Measurements from ENCODE around the gene RNU6-7. TPM values are rescaled to one million over a fixed set of nuclear protein-coding genes. Genes with fewer than 3 reads are reported as not detected.
A peak's percentile ranks its signal among the peaks of the same experiment; 100 is the strongest.

Gene RNU6-7
- total RNA-seq, 1 donor from 2014 or later = not detected

DNA sequence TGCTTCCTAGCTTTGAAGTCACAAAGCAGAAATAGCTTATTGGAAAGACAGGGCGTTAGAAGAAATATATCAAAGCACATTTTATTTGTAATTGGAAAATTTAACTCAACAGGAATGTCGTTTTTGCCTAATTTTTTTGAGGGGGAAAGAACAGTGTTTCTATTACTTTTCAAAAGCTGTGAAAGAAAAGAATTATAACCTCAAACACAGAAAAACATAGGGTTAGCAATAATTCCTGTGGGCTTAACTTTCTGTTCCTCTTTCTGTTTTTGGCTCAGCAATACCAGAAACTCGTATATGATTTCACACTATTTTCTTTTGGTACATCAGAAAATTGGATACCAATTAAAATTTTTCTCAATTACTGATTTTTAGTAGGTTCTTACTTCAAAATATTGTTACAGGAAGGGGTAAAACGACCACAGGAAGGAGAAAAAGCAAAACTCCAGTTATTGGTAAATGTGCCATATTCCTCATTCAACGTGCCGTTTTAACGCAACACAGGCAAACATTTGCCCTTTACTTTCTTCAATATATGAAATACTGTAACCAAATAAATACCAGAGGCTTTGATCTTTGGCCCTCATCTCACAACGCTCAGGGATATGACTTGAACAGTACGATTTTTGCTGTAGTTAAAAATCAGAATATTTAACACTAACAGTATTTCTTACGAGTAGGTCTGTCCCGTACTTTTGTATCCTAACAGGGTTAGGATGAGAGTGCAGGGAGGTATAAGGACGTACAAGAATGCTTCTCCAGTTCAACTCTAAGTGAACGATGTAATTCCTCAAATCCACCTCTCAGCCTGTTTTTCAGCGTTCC is 1.3 kb upstream of the RNU6-7 start:
- no peak for DNase-seq
- peaks cover 12% of the 10 kb centered on the region for H3K27me3 Mint-ChIP-seq (ENCODE audit: unreplicated experiment)
- H3K27ac Mint-ChIP-seq (ENCODE audit: unreplicated experiment) = no peak overlapping the region
- H3K9me3 Mint-ChIP-seq (ENCODE audit: unreplicated experiment) = peaks cover 20% of the 10 kb centered on the region
- H3K4me1 Mint-ChIP-seq (ENCODE audit: low read depth, unreplicated experiment) = peaks cover 4% of the 10 kb centered on the region
- peak overlapping the region; percentile 98 for H3K4me3 Mint-ChIP-seq (ENCODE audit: unreplicated experiment)
- TF ChIP-seq, protein P1, sequence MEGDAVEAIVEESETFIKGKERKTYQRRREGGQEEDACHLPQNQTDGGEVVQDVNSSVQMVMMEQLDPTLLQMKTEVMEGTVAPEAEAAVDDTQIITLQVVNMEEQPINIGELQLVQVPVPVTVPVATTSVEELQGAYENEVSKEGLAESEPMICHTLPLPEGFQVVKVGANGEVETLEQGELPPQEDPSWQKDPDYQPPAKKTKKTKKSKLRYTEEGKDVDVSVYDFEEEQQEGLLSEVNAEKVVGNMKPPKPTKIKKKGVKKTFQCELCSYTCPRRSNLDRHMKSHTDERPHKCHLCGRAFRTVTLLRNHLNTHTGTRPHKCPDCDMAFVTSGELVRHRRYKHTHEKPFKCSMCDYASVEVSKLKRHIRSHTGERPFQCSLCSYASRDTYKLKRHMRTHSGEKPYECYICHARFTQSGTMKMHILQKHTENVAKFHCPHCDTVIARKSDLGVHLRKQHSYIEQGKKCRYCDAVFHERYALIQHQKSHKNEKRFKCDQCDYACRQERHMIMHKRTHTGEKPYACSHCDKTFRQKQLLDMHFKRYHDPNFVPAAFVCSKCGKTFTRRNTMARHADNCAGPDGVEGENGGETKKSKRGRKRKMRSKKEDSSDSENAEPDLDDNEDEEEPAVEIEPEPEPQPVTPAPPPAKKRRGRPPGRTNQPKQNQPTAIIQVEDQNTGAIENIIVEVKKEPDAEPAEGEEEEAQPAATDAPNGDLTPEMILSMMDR (IDR thresholded peaks at IDR 0.05; ENCODE audit: partially characterized antibody, unreplicated experiment) = no peak
- H3K36me3 Mint-ChIP-seq (ENCODE audit: unreplicated experiment) = no peaks in the 10 kb centered on the region

DNA sequence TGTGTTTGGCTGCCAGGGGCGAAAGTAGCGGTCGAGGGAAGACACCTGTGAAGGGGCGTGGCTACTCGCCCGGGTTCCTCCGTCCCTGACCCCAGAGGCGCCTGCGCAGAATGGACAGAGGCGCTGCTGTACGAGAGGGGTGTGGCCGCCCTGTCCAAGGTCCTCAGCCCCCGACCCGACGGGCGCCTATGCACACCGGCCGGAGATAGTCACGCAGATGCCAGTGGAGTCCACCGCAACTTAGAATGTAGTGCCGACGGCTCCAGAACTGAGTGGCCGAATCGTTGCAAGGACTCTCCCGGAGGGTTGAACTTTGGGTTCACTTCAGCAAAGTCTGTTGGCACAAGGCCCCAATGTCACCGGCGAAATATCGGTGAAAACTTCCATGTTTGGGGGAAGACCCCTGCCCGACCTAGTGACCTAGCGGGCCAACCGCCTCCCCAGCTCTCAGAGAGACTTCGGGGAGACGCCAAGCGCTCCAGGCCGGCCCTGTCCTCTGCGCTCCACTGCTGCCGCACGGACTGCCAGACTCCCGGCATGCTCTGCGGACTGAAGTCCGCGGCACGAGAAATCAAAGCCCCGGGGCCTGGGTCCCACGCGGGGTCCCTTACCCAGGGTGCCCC is 541 bp upstream of the RNU6-7 start:
- TF ChIP-seq, protein P1 (IDR thresholded peaks at IDR 0.05; ENCODE audit: partially characterized antibody, unreplicated experiment) = no peak
- H3K9me3 Mint-ChIP-seq (ENCODE audit: unreplicated experiment) = peaks cover 20% of the 10 kb centered on the region
- peak overlapping the region; percentile 99 for H3K27ac Mint-ChIP-seq (ENCODE audit: unreplicated experiment)
- peak overlapping the region; percentile 98 for H3K4me3 Mint-ChIP-seq (ENCODE audit: unreplicated experiment)
- peak; percentile 87 for DNase-seq
- peaks cover 12% of the 10 kb centered on the region for H3K27me3 Mint-ChIP-seq (ENCODE audit: unreplicated experiment)
- H3K36me3 Mint-ChIP-seq (ENCODE audit: unreplicated experiment) = no peaks in the 10 kb centered on the region
- H3K4me1 Mint-ChIP-seq (ENCODE audit: low read depth, unreplicated experiment) = peaks cover 4% of the 10 kb centered on the region

DNA sequence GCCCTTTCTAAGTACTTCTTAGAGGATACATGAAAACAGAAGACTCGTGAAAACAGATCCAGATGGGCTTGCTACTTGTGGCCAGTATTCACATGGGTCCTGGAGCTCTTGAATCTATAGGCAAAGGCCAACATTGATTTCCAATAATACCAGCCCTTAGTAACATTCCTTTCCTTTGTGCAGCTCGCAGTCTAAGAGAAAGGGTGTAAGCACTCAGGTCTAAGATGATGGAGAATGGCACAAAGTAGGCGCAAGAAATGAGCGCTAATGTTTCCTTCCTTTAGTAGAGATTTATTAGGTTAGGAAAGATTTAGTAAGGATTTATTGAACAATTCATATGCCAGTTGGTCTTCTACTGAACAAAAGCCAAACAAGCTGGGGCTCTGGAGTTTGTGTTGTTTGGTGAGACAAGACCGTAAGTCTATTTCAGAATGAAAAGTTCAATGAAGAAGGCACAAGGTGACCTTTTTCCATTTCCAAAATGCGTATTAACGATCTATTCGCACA is 699 bp downstream of the RNU6-7 start:
- peaks cover 11% of the 10 kb centered on the region for H3K27me3 Mint-ChIP-seq (ENCODE audit: unreplicated experiment)
- no peaks in the 10 kb centered on the region for H3K36me3 Mint-ChIP-seq (ENCODE audit: unreplicated experiment)
- peak overlapping the region; percentile 99 for H3K27ac Mint-ChIP-seq (ENCODE audit: unreplicated experiment)
- H3K4me1 Mint-ChIP-seq (ENCODE audit: low read depth, unreplicated experiment) = peaks cover 4% of the 10 kb centered on the region
- peaks cover 20% of the 10 kb centered on the region for H3K9me3 Mint-ChIP-seq (ENCODE audit: unreplicated experiment)
- TF ChIP-seq, protein P1 (IDR thresholded peaks at IDR 0.05; ENCODE audit: partially characterized antibody, unreplicated experiment) = no peak
- H3K4me3 Mint-ChIP-seq (ENCODE audit: unreplicated experiment) = peak overlapping the region; percentile 98
- DNase-seq = no peak

DNA sequence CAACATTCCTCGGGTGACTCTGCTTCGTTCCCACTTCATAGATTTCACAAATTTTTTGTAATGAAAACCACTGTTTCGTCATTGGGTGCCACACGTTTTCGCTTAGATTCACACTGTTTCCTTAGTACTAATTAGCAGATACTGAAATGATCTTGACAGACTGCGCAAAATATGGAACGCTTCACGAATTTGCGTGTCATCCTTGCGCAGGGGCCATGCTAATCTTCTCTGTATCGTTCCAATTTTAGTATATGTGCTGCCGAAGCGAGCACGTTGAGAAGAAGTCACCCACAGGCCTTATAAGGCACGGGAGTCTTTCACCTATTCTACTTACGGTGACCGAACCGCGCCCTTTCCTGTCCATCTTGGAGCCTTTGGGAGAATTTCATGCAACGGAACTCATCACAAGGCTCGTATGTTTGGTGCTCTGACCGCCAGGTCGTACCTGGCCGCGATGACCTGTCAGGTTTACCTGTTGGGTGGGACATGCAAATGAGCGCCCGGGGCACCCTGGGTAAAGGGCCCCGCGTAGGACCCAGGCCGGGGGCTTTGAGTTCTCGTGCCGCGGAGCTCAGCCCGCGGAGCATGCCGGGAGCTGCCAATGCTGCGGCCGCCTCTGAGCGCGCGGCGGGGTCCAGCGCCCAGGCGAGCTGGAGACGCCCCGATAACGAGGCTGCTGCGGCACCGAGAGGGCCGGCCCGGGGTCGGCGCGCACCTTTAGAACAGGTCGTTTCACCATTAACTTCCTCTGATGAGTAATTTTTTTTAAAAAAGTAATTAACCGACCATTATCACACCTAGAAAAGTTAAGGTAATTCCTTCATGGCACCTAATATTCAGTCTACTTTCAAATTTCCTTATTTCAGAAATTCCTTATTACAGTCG is 1.4 kb downstream of the RNU6-7 start, which contains the start of gene RNU6-8:
TSS of gene RNU6-8 (minus strand) at position 272 of the 885 bp plus-strand sequence.
- H3K27me3 Mint-ChIP-seq (ENCODE audit: unreplicated experiment) = peaks cover 11% of the 10 kb centered on the region
- H3K4me1 Mint-ChIP-seq (ENCODE audit: low read depth, unreplicated experiment) = peaks cover 4% of the 10 kb centered on the region
- peak; percentile 92 for DNase-seq
- peaks cover 20% of the 10 kb centered on the region for H3K9me3 Mint-ChIP-seq (ENCODE audit: unreplicated experiment)
- H3K27ac Mint-ChIP-seq (ENCODE audit: unreplicated experiment) = peak within 1 kb of the TSS; percentile 99
- H3K36me3 Mint-ChIP-seq (ENCODE audit: unreplicated experiment) = no peaks in the 10 kb centered on the region
- TF ChIP-seq, protein P1 (IDR thresholded peaks at IDR 0.05; ENCODE audit: partially characterized antibody, unreplicated experiment) = no peak
- peak within 1 kb of the TSS; percentile 98 for H3K4me3 Mint-ChIP-seq (ENCODE audit: unreplicated experiment)

Data from glutamatergic neuron (in vitro differentiated cells).